Keratinocyte (primary cell): ENCODE measurements around the gene DPH1.

ENCODE experiments used
- EZH2 ChIP-seq: IDR thresholded peaks from one replicate; pipeline ENCODE4 v1.6.1; 2012; ENCODE audit warnings: inconsistent platforms, mild to moderate bottlenecking, low read length, moderate library complexity
- TF ChIP-seq, protein P1 (sequence below), 3 experiments: IDR thresholded peaks in 1 of 3; conservative IDR thresholded peaks in 1 of 3; optimal IDR thresholded peaks in 1 of 3; 2 replicates in 2 of 3; 3 replicates in 1 of 3; pipeline versions ENCODE3 to v1.5.1; 2011; ENCODE audit warnings: low read length in 3 of 3, mild to moderate bottlenecking in 3 of 3, moderate library complexity in 2 of 3, control low read depth in 1 of 3, inconsistent platforms in 1 of 3; ENCODE audit not compliant: insufficient read depth in 2 of 3; ENCODE audit errors: extremely low read depth in 1 of 3

GRCh38 chr17:2085648-2085949 lies 55.6 kb downstream of the DPH1 start:
- TF ChIP-seq, protein P1, sequence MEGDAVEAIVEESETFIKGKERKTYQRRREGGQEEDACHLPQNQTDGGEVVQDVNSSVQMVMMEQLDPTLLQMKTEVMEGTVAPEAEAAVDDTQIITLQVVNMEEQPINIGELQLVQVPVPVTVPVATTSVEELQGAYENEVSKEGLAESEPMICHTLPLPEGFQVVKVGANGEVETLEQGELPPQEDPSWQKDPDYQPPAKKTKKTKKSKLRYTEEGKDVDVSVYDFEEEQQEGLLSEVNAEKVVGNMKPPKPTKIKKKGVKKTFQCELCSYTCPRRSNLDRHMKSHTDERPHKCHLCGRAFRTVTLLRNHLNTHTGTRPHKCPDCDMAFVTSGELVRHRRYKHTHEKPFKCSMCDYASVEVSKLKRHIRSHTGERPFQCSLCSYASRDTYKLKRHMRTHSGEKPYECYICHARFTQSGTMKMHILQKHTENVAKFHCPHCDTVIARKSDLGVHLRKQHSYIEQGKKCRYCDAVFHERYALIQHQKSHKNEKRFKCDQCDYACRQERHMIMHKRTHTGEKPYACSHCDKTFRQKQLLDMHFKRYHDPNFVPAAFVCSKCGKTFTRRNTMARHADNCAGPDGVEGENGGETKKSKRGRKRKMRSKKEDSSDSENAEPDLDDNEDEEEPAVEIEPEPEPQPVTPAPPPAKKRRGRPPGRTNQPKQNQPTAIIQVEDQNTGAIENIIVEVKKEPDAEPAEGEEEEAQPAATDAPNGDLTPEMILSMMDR (optimal IDR thresholded peaks at IDR 0.05 in 1 of 3, IDR thresholded peaks at IDR 0.05 in 1 of 3, conservative IDR thresholded peaks at IDR 0.05 in 1 of 3; ENCODE audit: extremely low read depth in 1 of 3, insufficient read depth in 2 of 3, low read length in 3 of 3) = no peak
- TF ChIP-seq EZH2 = no peak
